Frontal cortex (tissue), 4 donors: ENCODE data around the gene GLT8D1. TPM values are rescaled to one million over a fixed set of nuclear protein-coding genes. Genes with fewer than 3 reads are reported as not detected.
"Not testable (repeated sequence)": the region's sequence is repeated elsewhere in the genome, so short reads cannot be mapped to it uniquely, and the experiment has no call there.

Source experiments
- DNase-seq, 2 donors: peaks; one replicate each; pipeline ENCODE4 v3.0.0; 2012; ENCODE audit warnings: low spot score in 2 of 2
- FAIRE-seq: peaks from 2 replicates; lab custom pipeline; 2012; peaks lifted over from hg19 to GRCh38; lab: Jason Lieb, UNC
- total RNA-seq: library from RNA; depleted of rRNA; stranded (reverse); fragments of >200 nt; gene quantifications from one replicate; pipeline ENCODE4 v1.2.3, GENCODE V29; 2014
- donor health status: control.
- donor health status: control.
- donor health status: control.

GLT8D1 gene
- total RNA-seq, 1 donor from 2014 or later, result 57.9 TPM

DNA sequence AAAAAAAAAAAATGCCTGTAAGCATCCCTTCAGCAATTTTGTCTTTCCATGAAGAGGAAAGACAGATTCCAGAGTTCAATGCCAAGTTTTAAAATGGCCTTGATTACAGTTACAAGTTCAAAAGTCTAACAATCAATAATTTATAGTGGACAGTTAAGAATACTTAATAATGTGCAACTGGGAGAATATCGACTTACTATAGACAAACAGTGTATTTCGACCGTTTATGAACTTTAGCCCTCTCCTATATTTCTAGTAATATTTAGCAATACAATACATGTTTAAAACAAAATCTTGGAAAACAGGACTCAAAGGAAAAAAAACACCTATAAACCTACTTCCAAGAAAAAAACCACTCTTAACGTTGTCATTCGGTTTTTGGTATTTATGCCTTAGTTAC, 21.4 kb downstream of the GLT8D1 start:
- no peak for DNase-seq
- no peak for FAIRE-seq

DNA sequence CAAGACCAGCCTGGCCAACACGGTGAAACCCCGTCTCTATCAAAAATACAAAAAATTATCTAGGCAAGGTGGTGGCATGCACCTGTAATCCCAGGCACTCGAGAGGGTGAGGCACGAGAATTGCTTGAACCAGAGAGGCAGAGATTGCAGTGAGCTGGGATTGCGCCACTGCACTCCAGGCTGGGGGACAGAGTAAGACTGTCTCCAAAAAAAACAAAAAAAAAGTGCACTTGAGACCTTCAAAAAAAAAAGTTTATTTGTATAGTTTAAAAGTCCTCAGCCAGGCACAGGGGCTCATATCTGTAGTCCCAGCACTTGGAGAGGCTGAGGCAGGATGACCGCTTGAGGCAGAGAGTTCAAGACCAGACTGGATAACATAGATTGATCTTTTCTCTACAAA, 22.0 kb downstream of the GLT8D1 start:
- DNase-seq (no peak), FAIRE-seq (no peak)

DNA sequence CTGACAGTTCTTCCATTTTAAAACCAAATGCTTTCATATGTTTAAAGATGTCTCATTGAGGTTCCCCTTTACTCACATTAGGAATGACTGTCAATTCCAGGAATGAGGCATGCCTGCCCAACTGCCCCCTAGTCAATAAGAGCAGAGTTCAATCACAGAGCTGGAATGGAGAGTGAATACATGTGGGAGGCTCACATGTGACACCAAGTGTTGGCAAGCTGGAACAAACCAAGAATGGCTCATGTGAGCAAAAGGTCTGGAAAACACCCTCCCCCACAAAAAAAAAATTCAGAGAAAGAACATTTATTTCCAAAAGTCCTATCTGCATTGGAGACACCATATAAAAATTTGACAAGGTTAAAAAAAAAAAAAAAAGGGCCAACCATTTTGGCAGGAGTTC, 23.6 kb downstream of the GLT8D1 start:
- DNase-seq, result peak in 1 of 2 donors; percentile 26
- FAIRE-seq, result no peak

DNA sequence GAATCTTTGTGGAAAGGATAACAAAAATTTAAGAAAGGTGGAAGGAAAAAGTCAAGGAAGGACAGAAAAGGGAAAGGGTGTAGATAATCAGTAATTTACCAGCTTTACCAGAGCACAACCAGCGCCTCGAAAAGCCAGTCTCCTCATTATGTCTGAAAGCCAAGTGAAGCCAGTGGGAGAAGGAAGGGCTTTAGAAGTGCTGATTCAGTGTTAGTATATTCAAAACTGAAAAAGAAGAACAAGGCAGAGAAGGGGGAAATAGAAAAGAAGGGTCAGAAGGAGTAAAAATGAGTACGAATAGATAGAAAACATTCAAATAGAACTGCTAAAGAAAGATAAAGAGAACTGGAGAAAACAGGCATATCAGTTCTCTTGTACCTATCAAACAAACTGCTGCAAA, 24.0 kb downstream of the GLT8D1 start:
- FAIRE-seq (no peak), DNase-seq (no peak)

DNA sequence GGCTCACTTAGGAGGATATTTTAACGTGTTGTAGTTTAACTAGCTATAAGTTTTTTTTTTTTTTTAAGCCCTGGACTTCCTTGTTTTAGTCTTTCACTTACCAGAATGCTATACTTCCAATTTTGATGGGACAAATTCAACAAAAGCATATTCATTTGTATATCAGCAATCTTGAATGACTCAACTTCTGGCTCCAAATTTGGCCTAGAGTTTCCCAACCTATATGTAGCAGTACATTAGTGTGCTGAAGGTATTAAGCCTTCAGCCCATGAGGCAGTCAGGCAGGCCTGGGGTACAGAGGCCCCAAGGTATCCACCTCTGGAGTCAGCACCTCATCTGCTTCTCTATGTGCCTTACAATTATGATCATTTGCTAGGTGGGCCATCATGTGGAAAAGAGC, 25.8 kb downstream of the GLT8D1 start:
- no peak for DNase-seq
- no peak for FAIRE-seq

DNA sequence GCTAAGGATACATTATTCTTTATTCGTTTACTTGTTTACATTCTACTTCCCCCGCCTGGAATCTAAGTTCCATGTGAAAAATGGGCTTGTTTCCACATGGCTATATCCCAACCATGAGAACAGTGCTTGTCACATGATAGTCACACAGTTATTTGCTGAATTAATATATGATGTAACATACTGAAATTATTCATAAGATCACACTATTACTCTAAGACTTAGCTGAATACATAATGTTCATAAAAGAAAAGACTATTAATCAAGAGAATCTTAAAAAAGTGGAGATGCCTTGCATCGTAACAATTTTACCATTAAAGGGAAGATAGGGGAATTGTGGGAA, 26.4 kb downstream of the GLT8D1 start:
- DNase-seq, result no peak
- no peak for FAIRE-seq

DNA sequence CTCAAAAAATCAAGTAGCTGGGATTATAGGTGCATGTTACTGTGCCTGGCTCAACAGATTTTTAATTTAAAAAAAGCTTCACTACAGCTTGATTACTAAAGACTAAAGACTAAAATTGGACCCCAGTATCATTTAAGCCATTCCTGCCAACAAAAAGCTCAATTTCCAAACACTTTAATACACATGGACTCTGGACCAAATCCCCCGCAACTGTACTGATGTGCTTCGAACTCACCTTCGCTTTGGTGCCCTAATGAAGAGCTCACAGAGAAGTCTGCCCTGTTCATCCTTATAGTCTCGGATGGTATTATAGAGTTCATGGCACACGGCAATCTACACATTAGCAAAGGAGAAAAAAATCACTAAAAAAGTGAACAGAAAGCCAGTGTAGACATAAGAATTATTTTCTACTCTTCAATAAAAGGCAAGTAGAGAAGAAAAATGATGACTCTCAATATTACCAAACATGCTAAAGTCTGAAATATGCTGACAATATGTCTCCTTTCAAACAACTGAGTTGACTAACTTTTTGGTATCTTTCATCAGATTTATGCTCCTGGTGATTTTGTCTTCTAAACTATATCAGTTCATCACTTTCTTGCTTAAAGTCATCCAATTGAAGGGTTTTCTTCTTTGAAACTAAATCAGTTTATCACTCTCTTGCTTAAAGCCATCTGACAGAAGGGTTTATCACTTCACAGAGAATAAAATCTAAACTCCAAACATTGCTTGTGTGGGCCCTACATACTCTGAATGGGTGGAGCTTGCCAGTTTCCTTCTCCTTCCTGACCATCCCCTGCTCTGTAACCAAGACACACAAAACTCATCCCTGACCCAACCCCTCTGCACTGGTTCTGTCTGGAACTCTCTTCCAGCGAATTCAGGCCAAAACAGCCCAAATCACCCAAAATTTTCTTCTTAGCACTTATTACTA, 27.1 kb downstream of the GLT8D1 start:
- no peak for FAIRE-seq

DNA sequence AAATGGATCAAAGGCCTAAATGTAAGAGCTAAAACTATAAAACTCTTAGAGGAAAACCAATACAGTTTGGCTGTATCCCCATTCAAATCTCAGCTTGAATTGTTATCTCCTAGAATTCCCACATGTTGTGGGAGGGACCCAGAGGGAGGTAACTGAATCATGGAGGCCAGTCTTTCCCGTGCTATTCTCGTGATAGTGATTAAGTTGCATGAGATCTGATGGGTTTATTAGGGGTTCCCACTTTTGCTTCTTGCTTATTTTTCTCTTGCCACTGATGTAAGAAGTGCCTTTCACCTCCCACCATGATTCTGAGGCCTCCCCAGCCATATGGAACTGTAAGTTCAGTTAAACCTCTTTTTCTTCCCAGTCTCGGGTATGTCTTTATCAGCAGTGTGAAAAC, 29.4 kb downstream of the GLT8D1 start:
- not testable (repeated sequence) for FAIRE-seq, DNase-seq

More for the DNA sequence above, 27.1 kb downstream of the GLT8D1 start:
- no peak for DNase-seq

DNA sequence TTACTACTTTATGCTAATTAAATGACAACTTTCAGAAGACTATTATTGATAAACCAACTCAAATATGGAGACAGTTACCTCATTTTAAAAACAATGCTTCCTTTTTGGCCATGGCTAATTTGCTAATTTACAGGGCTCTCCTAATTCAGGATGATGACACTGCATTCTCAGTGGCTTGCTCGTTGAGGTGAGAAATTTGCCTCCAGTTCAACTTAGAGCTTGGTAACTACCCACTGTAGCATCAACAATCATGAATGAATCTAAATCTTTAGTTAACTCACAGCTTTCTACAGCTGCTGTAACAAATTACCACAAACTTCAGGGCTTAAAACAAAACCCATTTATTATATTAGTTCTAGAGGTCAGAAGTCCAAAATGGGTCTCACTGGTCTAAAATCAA, 33.9 kb downstream of the GLT8D1 start:
- DNase-seq, result no peak
- FAIRE-seq, result no peak

DNA sequence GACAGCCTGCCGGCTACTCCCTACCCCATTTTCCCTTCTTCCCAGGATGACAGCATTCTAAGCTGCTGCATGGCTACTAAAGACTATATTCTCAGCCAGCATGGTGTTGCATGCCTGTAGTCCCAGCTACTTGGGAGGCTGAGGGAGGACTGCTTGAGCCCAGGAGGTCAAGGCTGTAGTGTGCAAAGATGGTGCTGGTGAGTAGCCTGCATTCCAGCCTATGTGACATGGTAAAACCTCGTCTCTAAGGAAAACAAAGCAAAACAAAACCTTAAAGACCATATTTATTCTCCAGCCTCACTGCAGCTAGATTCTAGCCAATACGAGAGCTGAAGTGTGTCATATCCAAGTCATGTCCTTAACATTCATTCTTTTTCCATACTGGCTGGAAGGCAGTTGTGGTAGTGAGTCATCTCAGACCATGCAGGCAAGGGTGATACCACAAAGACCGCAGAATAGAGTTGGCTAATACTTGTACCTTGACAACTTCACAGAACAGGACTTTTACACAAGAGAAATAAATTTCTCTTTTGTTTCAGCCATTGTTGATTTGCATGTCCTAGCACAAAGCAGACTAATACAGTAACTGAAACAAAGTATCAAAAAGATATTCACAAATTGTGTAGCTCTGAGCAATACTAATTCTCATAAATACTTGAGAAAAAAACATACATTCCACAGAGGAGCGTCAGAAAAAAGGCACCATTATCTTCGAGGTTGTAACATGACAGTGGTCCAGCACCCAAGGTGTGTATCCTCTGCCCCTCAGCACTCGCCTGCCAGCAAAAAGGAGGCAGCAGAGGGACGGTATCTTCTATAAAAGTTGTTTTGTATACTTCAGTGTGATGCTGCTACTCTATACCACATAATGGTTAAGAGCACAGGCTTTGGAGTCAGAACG, 34.7 kb downstream of the GLT8D1 start:
- DNase-seq (no peak), FAIRE-seq (no peak)

DNA sequence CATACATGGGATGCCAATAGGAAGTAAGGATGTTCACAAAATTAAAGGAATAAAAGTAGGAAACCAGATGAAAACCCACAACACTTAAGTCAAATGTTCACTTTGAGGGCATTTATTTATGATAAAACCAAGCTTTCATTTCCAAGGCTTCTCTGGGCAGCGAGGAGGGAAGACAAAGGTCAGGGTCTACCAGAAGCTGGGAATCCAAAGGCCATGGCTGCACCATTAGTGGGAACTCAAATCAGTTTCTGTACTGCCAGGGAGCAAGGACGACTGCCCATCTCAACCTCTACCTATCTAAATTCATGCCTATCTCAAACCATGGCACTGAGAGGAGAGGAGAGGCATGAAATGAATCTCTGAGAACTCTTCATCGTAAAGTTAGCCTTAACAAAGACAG, 42.5 kb downstream of the GLT8D1 start:
- FAIRE-seq, result no peak

DNA sequence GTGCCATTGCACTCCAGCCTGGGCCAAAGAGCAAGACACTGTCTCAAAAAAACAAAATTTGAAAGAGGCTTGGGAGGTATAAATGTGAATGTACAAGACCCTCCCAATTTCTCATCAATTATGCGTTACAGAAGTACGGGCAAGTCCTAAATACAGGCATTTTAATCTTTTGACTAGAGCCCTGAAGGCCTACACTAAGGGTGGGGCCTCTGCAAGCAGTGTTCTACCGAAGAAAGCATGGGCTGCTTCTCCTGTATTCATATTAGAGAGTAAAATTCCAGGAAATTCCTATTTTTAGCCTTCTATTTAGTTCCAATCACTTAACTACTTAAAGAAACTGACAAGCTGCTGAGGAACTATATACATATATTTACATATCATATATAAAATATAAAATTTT, 45.5 kb downstream of the GLT8D1 start:
- no peak for FAIRE-seq
- DNase-seq, result no peak

More for the DNA sequence above, 42.5 kb downstream of the GLT8D1 start:
- DNase-seq, result no peak

DNA sequence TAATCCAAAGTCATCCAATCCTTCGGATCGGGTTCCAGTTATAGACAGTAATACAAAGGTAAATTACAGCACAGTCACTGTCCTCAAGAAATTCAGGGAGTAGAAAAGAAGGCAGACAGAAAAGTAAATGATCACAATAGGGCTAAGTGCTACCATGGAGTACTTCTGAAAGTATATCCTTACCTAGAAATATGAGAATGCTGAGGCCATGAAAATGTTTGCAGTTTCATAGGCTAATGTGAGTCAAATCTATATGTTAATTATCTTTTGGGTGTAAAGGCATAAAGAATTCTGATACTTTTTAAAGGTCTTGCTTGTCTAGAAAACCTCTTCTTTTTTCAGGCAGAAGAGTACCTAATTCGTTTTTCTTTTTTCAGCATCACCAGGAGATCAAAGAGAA, 49.7 kb downstream of the GLT8D1 start:
- no peak for DNase-seq
- no peak for FAIRE-seq

DNA sequence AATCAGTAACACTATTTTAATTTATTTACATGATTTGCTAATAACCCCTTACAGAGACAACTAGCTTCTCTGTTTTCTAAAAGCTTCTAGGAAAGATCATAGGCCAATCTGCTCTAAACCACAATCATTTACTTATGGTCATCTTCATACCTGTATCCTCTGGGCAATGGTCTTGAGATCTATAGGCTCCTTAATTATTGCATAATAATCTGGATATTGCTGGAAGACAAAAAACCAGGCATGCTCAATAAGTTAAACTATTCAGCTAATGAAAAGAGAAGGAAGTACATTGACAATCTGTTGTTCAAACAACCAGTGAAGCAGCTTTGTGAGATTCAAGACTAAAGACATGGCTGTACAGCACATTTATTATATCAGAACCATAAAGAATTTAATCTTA, 54.0 kb downstream of the GLT8D1 start:
- no peak for DNase-seq
- no peak for FAIRE-seq

DNA sequence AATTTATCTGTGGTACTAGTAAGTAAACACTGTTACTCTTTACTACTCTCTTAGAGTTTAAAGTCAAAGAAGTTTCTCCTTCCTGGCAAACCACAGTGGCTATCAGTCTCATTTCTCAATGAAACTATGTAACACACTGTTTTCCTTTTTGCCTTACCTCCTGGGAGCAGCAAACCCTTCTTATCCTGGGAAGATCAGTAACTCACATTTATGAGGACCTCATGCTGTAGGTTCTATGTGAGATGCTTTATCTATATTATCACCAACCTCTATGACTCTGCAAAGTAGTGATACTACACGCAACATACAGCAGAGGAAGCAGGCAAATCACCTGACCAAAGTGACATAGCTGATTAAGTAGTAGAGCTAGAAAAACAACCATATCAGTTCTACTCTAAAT, 55.2 kb downstream of the GLT8D1 start:
- FAIRE-seq, result no peak
- no peak for DNase-seq

DNA sequence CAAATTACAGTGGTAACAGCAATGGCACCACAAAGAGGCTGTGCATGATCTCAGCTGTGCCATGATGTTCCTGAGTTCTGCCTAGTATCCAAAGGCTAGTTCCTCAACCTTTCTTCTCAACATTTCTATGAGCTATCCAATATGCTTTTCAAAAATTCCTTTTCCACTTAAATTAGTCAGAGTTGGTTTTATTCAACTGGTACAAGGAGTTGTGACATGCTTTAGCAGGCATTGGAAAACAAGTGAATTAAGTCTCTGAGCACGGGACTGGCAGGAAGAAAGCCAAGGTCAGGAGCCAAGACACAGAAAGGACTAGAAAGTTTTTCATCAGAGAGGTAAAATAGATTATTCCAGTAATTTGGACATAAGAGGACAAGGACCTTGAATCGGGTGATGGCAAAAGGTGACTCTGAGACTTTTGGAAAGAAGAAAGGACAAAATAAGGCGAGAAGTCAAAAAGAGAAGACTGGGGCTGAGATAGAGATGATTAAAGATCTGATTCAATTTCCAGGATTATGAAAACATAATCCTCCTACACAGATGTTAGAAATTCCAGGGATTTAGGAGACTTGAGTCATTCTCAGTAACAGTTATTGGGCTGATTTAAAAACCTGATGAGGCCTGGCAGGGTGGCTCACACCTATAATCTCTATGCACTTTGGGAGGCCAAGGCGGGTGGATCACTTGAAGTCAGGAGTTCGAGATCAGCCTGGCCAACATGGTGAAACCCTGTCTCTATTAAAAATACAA, 56.0 kb downstream of the GLT8D1 start:
- FAIRE-seq (no peak), DNase-seq (no peak)

DNA sequence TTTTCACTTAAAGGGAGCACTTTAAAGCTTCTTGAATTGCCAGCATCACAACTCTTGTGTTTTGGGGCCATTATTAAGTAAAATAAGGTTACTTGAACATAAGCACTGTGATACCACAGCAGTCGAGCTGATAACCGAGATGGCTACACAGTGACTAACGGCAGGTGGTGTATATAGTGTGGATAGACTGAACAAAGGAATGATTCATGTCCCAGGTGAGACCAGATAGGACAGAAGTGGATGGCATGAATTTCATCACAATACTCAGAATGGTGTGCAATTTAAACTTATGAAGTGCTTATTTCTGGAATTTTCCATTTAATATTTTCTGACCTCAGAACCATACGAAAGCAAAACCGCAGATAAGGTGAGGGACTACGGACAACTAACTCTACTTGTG, 60.0 kb downstream of the GLT8D1 start:
- DNase-seq (no peak), FAIRE-seq (no peak)
